Measurements from ENCODE around the gene LRRC32.
"Not testable (repeated sequence)": the region's sequence is repeated elsewhere in the genome, so short reads cannot be mapped to it uniquely, and the experiment has no call there.

The LRRC32 gene

DNA sequence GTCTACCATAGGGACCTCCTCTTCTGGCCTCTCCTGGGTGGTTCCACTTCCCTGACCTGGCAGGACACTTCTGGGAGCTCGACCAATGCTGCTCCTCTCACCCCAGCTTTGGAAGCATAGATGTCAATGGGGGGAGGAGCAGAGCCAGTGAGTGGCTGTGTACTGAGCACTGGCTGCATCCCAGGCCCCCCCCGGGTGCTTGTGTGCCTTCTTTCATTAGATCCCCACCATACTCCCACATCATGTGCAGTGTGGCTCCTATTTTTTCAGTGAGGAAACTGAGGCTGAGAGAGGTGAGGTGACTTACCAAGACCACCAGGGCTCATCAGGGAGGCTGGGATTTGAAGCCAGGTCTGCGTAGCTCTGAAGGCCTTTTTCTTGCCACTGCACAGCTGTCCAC is 44.3 kb downstream of the LRRC32 start:
- DNase-seq: no peak

GRCh38 chr11:76625472-76626186 is 44.9 kb downstream of the LRRC32 start:
- no peak for DNase-seq

- DNase-seq: no peak
These were observed 45.8 kb downstream of the LRRC32 start for GRCh38 chr11:76624500-76625379.

DNA sequence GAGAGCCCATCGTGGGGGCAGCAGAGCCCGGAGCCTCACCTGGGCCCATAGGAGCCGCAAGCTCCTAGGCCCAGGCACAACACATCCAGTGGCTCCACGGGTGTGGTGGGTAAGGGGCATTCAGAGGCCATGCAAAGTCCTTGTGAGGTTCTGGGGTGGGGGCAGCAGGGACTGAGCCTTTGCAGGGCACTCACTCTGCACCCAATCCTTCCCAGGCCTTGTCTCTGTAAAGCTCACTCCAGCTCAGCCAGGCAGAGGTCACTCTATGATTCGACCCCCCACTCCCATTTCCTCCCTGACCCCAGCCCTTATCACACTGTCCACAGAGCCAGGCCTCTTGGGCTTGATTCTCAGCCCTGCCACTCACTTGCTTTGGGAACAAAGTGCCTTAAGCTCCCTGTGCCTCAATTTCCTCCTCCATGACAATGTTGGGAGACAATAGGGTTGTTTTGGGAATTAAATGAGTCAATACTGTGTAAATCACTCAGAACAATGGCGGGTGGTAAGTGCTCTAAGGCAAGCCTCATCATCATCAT is 46.6 kb downstream of the LRRC32 start:
- no peak for DNase-seq

GRCh38 chr11:76623171-76623883 is 47.2 kb downstream of the LRRC32 start:
- DNase-seq: no peak

GRCh38 chr11:76622493-76623094 is 48.0 kb downstream of the LRRC32 start:
- DNase-seq: no peak

GRCh38 chr11:76621868-76622267 is 48.7 kb downstream of the LRRC32 start:
- DNase-seq: no peak

- no peak for DNase-seq
These were observed 49.1 kb downstream of the LRRC32 start for GRCh38 chr11:76621466-76621865.

- DNase-seq: no peak
These were observed 50.1 kb downstream of the LRRC32 start for GRCh38 chr11:76620489-76620888.

DNA sequence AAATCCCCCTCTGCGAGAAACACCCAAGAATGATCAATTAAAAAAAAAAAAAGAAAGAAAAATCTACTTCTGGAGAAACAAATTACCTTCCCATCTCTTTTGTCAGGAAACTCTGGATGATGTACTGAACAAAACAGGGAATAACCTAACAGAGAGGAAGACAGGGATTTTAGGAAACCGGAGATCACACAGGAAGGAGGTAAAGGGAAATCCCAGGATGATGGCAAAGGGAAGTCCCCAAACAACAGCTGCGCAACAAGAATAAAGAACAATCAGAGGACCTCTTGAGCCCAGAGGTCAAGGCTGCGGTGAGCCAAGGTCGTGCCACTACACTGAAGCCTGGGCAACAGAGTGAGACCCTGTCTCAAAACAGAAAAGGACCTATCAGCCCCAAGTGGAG is 50.7 kb downstream of the LRRC32 start:
- not testable (repeated sequence) for DNase-seq

- DNase-seq: no peak
These were observed 52.8 kb downstream of the LRRC32 start for GRCh38 chr11:76617553-76618265.

DNA sequence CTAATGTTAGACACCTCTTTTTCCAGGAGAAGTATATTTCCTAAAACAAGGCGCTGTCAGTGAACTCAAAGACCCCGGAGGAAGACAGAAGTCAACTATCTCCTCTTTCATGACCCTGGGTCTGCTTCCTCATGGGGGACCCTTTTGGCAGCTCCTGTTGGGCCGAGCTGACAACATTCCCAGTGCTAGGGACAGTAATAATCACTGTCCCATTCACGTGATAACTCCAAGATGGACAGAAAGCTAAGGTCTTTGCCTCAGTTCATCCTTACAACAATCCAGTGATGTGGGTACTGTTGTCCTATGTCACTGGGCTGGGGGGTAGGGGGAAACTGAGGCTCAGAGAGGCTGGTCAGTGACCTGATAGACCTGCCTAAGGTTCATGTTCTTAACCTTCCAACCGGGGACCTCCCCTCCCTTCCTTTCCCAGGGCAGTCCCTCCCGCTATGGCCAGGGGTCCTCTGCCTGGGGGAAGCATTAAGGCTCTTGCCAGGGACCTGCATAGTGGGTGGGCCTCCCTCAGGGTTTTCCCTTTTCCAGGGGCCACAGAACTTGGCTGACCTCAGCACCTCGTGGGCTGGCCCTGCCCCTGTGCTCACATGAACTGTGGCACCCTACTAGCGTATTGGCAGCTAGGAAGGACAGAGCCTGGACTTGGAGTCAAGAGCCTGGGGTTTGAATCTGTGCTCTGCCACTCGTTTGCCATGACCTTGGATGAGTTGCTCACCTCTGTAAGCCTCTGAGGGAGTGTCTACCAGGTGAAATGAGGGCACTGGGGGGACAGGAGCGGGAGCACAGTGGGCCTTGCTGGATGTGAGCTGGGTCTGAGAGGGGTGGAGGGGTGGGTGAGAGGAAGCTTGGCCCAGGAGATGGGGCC is 53.6 kb downstream of the LRRC32 start:
- DNase-seq: no peak

DNA sequence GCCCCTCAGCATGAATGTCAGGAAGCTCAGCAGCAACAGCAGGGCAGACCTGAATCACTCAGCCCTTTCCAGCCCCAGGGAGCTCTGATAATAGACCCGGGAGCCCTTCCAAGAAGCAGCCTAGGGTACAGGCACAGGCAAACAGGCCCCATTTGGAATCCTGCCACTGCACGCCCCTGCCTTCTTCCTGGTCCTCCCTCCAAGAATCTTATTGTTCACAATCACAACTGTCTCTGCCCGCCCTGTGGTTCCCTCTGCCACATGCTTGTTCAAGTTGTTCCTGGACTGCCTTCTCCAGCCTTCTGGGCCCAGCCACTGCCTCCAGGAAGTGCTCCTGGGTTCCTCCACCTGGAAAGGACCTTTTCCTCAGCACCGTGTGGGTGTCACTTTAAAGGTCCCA is 54.6 kb downstream of the LRRC32 start:
- no peak for DNase-seq

- DNase-seq: no peak
These were observed 55.9 kb downstream of the LRRC32 start for GRCh38 chr11:76614471-76615179.

- DNase-seq: no peak
These were observed 56.6 kb downstream of the LRRC32 start for GRCh38 chr11:76613901-76614300.

GRCh38 chr11:76612226-76612625 is 58.3 kb downstream of the LRRC32 start:
- DNase-seq: no peak

DNA sequence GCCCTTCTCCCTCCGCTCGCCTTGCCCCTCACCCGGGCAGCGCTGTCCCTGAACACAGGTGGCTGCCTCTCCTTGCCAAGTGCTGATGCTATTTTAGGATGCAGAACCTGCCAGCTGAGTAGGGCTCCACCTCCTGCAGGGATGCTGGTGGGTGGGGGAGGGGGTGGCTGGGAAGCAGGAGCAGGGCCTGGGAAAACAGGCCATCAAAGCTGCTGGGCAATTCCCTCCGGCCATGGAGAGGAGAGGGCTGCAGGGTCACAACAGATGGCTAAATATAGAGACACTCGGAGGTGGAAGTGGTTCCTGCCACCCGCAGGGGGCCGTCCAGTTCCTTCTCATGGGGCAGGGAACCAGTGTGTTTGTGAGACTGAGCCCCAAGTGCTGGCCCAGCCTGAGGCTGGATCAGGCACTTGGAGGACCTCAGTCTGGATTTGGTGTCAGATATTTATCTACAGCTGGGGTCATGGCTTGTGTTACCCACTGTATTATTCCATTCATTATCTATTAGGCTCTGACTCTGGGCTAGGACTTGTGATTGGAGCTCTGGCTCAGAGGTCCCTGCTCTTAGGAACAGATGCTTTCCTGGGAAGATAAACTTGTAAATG is 59.6 kb downstream of the LRRC32 start:
- no peak for DNase-seq

- no peak for DNase-seq
These were observed 60.2 kb downstream of the LRRC32 start for GRCh38 chr11:76610371-76610770.

GRCh38 chr11:76609736-76610370 is 60.7 kb downstream of the LRRC32 start:
- no peak for DNase-seq

Data from NCI-H1436 treated with DMSO at 0.1 percent for 48 hours (cell line).